SK-MEL-5 (cell line): Measurements from ENCODE around the gene OSBPL10. TPM values are rescaled to one million over a fixed set of nuclear protein-coding genes. Genes with fewer than 3 reads are reported as not detected.
"Not testable (repeated sequence)": the region's sequence is repeated elsewhere in the genome, so short reads cannot be mapped to it uniquely, and the experiment has no call there.

Experiments used
- DNase-seq: peaks from one replicate; pipeline ENCODE4 v3.0.0-alpha.2; 2016; ENCODE audit warnings: low read depth, low spot score
- in situ Hi-C: cut with HindIII; loops from 2 replicates; pipeline ENCODE4 v1.10.0; 2016; ENCODE audit warnings: low sequenced_read_pairs, high pct_unique_total_duplicates, low pct_unique_long_range_greater_than_20kb
- total RNA-seq: library from RNA; depleted of rRNA; stranded (reverse); fragments of >200 nt; shearing (Covaris generic); gene quantifications from 2 replicates; pipeline ENCODE4 v1.2.3, GENCODE V29; 2014

The OSBPL10 gene
- total RNA-seq, 1 experiment from 2014 or later: 28.6 TPM

DNA sequence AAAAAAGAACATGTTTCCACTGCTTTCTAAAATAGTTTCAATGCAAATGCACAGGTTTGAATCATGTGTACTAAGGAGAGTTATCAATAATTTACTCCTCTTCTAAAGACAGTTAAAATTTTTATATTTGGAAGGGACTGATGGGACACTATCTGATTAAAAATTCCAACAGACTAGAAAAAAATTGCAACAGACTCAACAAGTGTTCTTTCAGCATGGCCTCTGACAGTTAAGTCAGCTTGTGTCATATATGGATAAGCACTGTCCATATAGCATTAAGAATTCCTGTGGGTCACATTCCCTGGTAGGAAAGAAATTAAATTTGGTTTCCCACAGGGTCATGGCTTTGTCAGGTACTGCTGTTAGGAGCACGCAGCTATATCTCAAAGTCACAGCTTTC, 96.8 kb downstream of the OSBPL10 start:
- in situ Hi-C loops: no loop called here

GRCh38 chr3:31882895-31883294, 98.2 kb downstream of the OSBPL10 start:
- in situ Hi-C loops: no loop called here
- DNase-seq: no peak

More for the DNA sequence above, 96.8 kb downstream of the OSBPL10 start:
- no peak for DNase-seq

- in situ Hi-C loops: no loop called here
- no peak for DNase-seq
Observed at GRCh38 chr3:31882431-31882830, 98.6 kb downstream of the OSBPL10 start.

DNA sequence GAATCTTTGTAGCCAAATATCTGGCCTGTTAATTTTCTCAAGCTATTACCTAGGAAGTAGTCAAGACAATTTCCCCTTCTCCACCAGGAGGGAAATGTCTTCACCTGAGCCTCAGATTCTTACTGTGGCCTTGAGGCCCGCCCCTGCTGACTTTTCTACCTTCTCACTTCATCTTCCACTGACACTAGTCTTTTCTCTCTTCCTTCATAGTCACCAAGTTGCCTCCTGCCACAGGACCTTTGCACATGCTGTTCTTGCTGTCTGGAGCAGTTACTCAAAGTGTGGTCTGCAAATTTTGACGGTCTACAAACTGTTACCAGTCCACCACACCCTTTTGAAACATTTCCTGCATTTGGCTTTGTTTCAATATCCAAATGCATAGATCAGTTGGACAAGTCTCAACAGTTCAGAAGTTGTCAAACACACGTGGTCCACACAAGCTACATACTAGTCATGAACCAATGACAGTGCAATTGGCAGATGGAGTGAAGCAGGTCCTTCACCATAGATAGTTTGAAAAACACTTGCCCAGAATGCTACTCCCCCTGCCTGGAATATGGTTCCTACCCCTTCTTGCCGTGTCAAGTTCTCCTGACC, 100.5 kb downstream of the OSBPL10 start:
- in situ Hi-C loops: no loop called here
- DNase-seq: no peak

DNA sequence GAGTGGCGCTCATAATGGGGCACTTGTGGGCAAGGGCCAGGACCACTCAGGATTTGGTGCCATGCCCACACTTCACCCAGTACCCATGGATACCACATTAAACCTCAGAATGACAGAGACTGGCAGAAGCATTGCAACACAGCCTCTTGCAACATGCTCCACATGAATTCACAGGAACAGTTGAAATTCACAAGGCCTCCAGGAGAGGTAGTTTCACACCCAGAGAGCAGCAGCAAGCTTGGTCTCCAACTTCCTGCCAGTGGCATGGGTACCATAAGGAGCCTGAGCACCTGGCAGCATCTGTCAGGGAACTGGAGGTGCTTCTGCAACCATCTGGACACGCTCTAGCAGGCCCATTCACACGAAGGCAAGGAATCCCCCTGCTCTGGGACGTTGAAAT, 101.0 kb downstream of the OSBPL10 start:
- in situ Hi-C loops: no loop called here
- peak; percentile 40 for DNase-seq

- in situ Hi-C loops: no loop called here
- no peak for DNase-seq
Observed at GRCh38 chr3:31879365-31879764, 101.7 kb downstream of the OSBPL10 start.

GRCh38 chr3:31878231-31878838, 102.7 kb downstream of the OSBPL10 start:
- in situ Hi-C loops: no loop called here
- DNase-seq: no peak

DNA sequence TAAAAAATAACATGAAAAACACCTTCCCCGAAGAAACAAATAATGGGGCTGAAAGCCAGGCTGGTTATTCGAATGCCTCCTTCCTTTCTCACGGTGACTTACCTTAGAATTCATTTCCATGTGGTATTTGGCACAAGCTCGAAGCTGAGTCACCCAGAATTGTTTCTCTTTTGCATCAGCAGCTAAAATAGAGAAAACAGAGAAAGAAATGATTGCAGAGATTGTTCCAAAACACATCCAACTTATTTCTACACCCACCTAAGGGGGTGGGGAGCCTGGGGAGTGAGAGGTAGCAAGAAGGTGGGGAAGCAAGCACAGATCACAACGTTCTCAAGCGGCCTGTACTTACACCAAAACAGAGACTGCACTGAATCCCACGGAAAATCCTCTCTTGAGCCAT, 104.7 kb downstream of the OSBPL10 start:
- DNase-seq: no peak
- in situ Hi-C loops: no loop called here

- in situ Hi-C loops: no loop called here
- no peak for DNase-seq
Observed at GRCh38 chr3:31875437-31875836, 105.6 kb downstream of the OSBPL10 start.

- in situ Hi-C loops: no loop called here
- no peak for DNase-seq
Observed at GRCh38 chr3:31873254-31873820, 107.7 kb downstream of the OSBPL10 start.

GRCh38 chr3:31871939-31872507, 109.0 kb downstream of the OSBPL10 start:
- in situ Hi-C loops: no loop called here
- DNase-seq: no peak

GRCh38 chr3:31870111-31870510, 111.0 kb downstream of the OSBPL10 start:
- in situ Hi-C loops, DNase-seq: not testable (repeated sequence)

DNA sequence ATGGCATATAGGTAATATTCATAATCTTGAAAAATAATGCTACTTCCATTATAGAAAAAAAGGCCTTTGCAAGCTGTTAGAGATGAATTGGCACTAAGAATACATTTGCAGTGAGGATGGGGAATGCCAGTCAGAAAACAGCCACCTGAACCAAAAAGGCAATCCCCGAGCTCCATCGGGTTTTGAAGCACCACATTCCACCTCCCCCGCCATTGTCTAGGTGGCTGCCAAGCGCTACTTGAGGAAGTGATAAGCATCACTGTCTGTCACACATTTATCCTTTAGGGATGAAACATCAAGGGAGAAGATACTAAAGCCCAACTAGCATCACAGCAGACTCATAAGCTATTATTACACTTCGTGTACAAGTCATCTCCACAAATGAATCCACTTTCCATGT, 112.8 kb downstream of the OSBPL10 start:
- in situ Hi-C loops: no loop called here
- no peak for DNase-seq

DNA sequence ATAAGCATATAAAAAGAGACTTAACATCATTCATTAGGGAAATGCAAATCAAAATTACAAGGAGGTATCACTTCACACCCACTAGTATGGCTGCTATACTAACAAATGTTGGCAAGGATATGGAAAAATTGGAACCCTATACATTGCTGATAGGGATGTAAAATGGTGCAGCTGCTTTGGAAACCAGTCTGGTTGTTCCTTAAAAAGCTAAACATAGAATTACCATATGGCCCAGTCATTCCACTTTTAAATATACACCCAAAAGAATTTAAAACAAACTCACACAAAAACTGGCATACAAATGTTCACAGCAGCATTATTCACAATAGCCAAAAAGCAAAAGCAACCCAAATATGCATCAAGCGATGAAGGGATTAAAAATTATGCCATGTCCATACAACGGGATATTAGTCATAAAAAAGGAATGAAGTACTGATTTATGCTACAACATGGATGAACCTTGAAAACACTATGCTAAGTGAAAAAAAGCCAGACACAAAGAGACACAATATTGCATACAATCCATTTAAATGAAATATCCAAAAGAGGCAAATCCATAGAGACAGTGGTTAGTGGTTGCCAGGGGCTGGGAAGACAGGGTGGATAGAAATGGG, 118.3 kb downstream of the OSBPL10 start:
- no peak for DNase-seq
- in situ Hi-C loops: no loop called here

DNA sequence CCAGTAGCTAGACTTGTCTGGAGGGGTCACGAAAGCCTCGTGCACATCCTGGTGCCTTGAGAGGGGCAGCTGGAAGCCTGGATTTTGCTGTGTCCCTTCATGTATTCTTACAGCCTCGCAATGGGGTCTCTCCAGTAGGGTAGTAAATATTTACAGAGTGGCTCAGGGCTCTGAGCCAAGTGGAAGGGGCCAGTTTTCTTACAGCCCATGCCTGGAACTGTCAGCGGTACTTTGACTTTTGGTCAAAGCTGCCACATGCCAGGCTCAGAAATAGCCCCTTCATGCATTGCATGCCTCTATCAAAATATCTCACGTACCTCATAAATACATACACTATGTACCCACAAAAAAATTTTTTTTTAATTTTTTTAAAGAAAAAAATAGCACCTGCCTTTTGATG, 119.2 kb downstream of the OSBPL10 start:
- no peak for DNase-seq
- in situ Hi-C loops: no loop called here

GRCh38 chr3:31860642-31861041, 120.4 kb downstream of the OSBPL10 start:
- in situ Hi-C loops, DNase-seq: not testable (repeated sequence)

- no peak for DNase-seq
- in situ Hi-C loops: no loop called here
Observed at GRCh38 chr3:31859245-31859644, 121.8 kb downstream of the OSBPL10 start.

- in situ Hi-C loops: no loop called here
- DNase-seq: peak; percentile 46
Observed at GRCh38 chr3:31858439-31858838, 122.6 kb downstream of the OSBPL10 start.

DNA sequence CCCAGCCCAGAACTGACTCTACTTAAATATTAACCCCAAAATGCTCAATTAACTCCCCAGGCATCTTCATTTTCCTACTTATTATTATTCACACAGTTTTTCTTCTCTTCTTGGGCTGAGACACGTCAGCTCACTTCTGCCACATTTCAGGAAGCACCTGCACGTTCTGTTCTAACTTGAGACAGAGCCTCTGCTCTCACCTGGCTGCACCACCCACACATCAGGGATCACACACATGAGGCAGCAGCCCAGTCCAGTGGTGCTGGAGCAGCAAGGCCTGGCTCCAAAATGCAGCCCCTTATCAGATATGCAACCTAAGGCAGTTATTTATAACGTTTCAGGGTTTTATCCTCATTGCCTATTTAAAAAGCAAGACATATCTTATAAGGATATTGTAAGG, 127.5 kb downstream of the OSBPL10 start:
- in situ Hi-C loops: no loop called here

More for the DNA sequence above, 127.5 kb downstream of the OSBPL10 start:
- DNase-seq: no peak
